Suppressor macrophage treated with lipopolysaccharide for 4 hours (primary cell): ENCODE results near the gene OR1E2.
"Not testable (repeated sequence)": the region's sequence is repeated elsewhere in the genome, so short reads cannot be mapped to it uniquely, and the experiment has no call there.

ENCODE experiments used
- DNase-seq: peaks from one replicate; pipeline ENCODE4 v3.0.0-alpha.2; 2020

The OR1E2 gene, protein sequence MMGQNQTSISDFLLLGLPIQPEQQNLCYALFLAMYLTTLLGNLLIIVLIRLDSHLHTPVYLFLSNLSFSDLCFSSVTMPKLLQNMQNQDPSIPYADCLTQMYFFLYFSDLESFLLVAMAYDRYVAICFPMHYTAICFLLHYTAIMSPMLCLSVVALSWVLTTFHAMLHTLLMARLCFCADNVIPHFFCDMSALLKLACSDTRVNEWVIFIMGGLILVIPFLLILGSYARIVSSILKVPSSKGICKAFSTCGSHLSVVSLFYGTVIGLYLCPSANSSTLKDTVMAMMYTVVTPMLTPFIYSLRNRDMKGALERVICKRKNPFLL

DNA sequence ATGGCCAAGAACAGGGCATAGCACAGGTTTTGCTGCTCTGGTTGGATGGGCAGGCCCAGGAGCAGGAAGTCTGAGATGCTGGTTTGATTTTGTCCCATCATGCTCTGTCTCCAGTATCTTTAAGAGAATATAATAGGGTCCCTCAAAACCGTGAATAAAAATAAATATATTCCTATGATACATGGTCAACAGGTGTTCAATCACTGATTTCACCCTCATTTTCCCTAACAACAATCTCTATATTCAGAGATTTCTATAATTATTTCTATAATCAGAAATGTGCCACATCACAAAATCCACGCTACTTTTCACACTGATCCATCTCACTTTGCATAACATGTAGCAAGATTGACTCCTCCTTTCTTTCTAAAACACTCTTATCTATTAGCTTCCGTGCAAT lies at the start of gene OR1E2:
Gene OR1E2 (minus strand): TSS at position 101 of the 400 bp plus-strand sequence. CDS start 0 bp downstream, at position 101.
- DNase-seq = no peak

DNA sequence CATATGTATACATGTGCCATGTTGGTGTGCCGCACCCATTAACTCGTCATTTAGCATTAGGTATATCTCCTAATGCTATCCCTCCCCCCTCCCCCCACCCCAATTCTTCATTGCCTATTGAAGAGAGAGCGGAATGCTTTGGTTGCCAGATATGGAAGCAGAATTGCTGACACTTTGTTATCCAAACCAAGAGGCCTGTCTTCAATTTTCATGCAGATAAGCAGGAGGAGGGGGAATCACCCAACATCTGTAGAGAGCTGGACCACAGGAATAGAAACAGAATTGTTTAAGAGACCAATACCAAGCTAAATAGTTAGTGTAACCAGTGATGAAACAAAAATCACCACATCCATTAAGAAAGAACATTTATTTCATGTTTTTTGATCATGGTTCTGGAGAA lies 49.2 kb upstream of the OR1E2 start:
- DNase-seq = no peak

DNA sequence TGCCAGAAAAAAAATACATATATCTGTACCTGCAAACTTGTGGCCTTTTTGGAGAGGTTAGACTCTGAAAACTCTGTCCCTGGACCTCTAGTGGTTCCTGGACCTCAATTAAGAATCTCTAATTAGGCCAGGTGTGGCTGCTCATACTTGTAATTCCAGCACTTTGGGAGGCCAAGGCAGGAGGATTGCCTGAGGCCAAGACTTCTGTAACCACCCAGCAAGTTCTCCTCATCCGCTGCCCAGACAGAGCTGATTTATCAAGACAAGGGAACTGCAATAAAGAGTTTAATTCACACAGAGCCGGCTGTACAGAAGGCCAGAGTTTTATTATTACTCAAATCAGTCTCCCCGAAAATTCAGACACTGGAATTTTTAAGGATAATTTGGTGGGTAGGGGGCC lies 46.3 kb upstream of the OR1E2 start:
- DNase-seq = no peak

DNA sequence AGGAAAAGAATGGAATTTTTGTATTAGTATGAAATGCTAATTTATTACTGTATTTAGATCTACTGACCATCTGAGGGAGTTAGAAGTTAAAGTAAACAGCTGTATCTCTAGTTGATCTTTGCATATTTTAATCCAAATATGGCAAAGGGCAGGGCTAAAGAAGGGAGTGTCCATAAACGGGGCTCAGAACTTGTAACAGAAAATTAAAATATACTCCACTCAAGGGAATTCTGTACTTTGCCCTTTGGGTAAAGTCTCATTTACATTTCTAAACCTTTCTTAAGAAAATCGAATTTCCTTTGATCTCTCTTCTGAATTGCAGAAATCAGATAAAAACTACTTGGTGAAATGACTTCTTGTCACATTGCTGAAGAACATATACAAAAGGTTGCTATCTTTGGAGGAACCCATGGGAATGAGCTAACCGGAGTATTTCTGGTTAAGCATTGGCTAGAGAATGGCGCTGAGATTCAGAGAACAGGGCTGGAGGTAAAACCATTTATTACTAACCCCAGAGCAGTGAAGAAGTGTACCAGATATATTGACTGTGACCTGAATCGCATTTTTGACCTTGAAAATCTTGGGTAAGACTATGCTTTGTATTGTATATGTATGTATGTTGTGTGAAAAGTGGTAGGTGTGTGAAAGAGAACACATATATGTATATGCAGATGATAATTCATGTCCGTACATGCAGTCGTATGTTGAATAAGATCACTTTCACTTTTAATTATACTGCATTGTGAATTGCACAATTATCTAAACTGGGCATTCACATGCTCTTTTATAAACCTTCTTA lies 42.4 kb upstream of the OR1E2 start, which contains the start of gene ASPA:
Gene ASPA (plus strand): TSS at position 186 of the 799 bp plus-strand sequence. CDS start 163 bp downstream, at position 349.
- no peak for DNase-seq

DNA sequence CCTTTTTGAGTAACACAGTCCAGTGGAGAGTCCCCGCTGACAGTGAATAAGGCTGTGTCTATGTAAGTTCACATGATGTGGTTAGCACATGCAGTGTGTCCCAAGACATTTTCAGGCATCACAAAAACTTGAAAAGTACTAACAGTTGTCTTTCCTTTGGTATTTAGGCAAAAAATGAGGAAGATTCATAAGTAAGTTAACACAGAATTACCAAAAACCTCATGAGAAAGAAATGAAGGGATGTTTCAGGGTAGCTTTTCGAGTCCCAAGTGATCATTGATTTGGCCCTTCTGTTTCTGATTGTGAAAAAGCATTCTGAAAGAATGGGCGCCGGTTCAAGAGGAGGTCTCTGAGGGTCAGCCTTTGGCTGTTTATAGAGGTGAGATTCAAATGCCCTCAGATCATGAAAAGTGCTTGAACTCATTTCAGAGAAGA lies 41.6 kb upstream of the OR1E2 start:
- DNase-seq = no peak

DNA sequence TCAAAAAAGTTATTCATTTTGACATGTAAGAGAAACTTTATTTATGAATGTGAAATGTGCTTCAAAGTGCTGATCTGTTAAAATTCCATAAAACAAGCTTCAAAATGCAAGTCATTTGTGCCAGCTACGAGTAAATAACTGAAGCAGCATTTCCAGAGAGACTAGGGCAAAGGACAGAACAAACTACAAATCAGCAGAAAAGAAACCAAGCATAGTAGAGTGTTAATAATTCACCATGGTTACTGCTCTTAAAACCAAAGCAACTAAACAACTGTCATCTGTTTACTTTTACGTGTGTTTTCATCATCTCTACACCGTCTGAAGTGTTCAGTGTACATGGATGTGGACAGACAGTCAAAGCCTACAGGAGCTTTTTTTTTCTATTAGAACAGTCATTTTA lies 40.6 kb upstream of the OR1E2 start:
- DNase-seq = no peak

DNA sequence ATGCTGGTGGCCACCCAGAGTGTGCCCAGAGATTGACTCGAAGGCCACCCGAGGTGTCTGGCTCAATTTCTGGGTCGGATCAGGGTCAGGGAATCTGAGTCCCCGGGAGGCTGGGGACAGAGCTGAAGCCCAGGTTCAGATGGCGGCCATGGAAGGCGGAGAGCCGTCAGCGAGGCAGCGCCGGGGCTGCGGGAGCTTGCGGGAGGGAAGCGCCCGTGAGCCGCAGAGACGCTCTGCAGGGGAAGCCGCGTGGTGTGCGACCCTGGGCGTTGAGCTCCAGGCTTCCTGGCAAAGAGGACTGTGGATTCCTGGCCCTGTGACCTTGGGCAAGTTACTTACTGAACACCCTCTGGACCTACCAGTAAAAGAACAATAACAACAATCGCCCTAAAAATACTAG lies 38.5 kb upstream of the OR1E2 start:
- DNase-seq = no peak

DNA sequence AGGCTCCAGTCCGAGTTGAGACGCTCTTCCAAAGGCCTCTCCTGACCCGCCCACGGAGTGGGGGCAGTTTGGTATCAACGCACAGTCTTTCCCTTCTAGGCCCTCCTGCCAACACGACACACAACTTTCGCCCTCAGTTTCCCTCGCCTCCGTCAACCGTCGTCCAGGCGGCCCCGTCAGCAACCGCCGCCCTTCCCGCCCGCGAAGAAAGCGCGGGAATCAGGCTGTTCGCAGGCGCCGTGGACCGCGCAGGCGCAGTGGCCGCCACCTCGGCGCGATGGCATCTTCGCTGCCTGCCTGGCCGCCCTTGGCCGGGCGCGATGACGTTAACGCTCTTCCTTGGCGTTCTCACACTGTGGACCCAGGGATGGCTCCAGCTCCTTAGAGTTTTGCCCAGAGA lies 38.0 kb upstream of the OR1E2 start, which contains the start of gene SPATA22:
Gene SPATA22 (minus strand): TSS at position 221 of the 400 bp plus-strand sequence. CDS start 2,494 bp downstream, outside the sequence.
- DNase-seq = no peak

DNA sequence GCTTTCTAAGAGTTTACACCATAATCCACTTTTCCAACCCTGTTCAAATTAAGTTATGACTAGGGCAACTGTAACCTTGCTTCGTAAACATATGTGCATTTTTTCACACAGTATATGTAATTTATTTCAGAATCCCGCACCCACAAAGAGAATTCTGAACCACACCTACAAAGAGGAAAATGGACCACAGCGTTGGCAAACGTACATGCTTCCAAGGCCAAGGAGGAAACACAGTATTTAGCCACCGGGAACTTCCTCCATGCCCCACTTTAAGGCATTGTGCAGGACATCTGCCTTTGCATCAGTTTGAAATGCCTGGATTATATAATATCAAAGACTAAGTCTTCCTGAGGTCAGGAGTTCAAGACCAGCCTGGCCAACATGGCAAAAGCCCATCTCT lies 35.9 kb upstream of the OR1E2 start:
- no peak for DNase-seq

DNA sequence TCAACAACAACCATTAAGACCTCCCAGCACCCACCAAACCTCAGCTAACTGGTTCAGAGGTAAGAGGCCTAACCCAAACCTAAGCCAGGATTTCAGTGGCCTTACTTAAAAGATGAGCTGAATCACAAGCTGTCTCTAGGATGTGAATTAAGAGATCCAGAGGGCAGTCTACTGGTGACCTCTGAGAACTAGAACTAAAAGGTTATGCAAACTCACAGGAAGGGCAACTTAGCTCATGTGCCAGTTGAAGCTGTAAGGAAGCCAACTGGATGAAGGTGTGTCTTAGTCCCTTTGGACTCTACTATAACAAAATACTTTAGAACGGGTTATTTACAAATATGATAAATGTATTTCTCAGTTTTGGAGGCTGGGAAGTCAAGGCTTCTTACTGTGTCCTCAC lies 32.7 kb upstream of the OR1E2 start:
- not testable (repeated sequence) for DNase-seq

DNA sequence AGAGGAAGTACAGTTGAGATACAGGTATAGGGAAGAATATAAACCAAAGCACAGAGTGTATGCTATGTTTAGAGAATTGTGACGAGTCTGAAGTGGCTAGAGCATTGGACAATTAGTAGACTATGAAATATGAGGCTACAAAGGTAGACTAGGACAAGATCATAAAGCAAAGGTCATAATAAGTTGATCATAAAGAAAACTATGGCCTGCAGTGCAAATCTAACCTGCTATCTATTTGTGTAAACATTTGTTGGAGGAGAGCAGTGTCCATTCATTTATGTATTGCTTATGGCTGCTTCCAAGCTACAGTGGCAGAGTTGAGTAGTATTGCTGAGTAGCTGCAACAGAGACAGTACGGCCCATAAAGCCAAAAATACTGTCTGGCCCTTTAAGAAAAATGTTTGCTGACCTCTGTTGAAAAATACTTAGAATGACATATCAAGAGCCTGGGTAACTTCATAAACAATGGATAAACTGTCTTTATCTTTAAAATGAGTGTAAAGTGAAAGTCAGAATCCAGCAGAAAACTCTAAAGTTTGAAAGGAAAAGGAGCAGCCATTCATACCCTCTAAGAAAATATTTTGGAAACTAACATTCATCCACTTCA lies 14.5 kb upstream of the OR1E2 start:
- no peak for DNase-seq

DNA sequence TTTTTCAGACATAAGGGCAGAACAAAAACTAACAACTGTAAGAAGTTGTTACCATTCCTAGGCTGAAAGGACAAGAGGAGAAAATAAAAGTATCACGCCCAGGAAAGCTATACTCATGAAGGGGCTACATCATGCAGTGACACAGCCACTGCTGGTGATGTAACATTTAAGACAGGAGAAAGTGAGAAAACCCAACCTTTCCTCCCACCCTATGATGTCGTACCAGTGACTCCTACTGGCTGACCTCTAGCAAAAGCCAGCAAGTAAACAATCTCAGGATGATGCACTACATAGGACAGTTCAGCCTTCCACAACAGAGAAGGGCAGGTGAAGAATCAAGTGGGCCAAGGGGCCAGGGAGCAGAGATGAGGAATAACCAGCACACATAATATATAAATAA lies 14.0 kb upstream of the OR1E2 start:
- DNase-seq = peak; percentile 31

DNA sequence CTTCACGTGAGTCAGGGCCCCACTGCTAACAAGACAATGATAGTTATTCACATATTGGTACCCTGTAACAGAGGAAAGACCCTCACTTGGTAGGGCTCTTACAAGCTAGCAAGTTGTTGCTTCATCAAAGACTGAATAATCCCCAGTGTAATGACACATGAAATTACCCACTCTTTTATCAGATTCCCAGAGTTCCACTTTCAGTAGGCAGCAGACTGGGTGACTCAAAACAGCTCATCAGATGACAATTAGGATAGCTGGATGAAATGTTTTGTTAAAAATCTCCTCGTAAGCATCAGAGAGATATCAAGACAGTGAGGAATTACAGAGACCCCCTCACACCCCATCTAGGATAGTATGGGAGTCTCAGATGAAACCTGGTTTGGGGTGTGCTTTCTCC lies 6.8 kb upstream of the OR1E2 start:
- DNase-seq = no peak

DNA sequence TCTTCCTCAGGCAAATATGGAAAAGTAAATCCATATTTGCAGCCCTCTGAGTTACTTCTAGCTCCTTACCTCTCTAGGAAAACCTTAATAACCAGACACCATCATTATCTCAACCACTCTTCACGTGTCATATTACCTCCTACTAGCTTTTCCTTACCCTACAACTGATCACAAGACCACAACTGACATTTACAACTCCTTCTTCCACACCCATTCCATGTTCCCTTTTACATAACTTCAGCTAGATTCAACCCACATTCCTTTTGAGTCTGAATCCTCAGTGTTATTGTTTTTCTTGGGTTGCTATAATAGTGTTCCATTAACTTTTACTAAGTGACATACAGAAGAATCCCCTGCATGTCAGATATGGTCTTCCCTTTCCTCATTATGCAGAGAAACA lies 4.7 kb upstream of the OR1E2 start:
- no peak for DNase-seq

DNA sequence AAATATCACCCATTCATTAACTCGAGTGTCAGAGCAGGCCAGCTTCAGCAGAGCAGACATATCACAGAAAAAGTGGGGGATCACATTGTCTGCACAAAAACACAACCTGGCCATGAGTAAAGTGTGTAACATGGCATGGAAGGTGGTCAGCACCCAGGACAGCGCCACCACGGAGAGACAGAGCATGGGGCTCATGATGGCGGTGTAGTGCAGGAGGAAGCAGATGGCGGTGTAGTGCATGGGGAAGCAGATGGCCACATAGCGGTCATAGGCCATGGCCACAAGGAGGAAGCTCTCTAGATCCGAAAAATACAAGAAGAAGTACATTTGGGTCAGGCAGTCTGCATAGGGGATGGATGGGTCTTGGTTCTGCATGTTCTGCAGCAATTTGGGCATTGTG lies 426 bp downstream of the OR1E2 start:
- peak; percentile 17 for DNase-seq

DNA sequence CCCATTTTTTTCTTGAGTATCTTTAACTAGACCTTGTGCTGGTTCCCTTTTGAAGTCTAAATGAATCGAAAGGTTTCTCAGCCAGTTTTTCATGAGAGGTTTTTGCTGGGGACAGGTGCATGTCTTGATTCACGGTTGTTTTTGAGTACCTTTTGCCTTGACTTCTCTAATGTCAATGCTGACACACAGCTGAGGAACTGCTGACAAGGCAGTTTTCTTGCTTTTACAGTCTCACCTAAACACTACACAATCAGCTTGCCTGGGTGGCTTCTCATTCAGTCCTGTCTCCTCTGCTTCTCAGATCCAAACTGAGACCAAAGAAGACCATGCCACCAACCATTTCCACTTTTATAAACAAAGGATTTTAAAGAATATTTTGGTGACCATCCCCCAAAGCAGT lies 15.4 kb downstream of the OR1E2 start:
- no peak for DNase-seq

DNA sequence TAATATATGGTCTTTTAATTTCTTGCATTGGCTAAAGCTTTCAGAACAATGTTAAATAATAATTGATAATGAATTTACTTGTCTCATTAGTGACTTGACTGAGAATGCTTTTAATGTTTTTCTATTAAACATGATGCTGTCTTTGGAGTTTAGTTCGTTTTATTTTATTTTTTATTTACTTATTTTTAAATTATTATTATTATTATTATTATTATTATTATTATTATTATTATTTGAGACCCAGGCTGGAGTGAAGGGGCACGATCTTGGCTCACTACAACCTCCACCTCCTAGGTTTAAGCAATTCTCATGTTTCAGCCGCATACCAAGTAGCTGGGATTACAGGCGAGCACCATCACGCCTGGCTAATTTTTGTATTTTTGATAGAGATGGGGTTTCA lies 18.0 kb downstream of the OR1E2 start:
- DNase-seq = no peak

DNA sequence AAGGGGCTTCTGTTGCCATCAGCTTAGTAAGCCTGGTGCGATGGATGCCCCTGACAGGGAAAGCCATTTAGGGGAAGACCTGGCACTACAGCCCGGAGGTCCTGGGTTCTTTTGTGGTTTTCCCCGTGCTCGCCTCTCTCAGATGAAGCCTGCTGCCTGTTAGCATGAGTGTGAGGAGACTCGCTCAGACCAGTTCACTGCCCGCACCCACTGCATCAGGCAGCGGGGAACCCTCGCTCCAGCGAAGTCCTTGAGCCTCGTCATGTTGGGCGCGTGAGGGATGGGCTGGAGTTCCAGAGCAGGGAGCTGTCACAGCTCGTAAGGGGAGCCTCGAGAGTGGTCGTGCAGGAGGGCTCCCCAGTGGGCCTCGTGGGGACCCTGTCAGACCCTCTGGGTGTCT lies 21.4 kb downstream of the OR1E2 start:
- DNase-seq = not testable (repeated sequence)

DNA sequence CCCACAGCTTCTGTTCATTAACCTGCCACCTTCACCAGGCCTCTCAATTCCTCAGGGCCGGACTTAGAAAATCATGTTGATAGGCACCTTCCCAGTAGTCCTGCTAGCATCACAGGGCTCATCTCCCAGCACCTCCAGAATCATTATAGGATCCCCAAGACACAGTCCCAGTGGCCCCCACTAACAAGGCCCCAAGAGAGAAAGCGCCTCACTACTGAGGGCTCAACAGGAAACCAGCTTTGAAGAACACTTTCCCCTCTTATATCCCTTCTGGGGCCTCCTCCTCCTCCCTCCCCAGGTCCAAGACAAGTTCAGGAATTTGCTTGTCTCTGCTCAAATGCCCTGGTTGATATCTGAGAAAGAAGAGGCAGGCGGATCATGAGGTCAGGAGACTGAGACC lies 22.6 kb downstream of the OR1E2 start, which contains the start of gene OR3A3:
Gene OR3A3 (plus strand): TSS at position 301 of the 400 bp plus-strand sequence.
- no peak for DNase-seq

DNA sequence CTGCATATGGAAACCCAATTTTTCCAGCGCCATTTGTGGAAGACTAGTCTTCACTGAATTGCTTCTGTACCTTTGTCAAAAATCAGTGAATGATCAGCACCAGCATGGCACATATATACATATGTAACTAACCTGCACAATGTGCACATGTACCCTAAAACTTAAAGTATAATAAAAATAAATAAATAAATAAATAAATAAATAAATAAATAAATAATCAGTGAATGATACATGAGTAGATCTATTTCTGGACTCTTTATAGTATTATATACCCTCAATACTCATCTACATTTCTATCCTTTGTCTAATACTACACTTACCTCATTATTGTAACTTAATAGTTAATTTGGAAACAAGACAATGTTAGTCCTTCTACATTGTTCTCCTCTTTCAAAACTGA lies 29.8 kb downstream of the OR1E2 start:
- not testable (repeated sequence) for DNase-seq

DNA sequence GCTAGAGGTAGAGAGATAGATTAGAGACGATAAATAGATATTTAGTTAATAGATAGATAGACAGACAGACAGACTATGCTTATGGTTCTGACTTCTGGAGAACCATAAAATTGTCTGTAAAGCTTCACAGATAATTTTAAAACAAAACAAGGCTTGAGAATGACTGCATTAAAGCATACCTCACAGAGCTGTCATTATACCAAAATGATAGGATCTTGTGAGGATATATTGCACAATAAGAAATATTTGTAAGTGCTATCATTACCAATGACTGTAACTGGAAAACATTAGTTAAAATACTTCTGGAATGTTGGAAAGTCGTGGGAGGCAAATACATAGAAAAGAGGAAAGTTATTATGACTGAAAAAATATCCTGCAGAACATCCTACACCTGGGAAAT lies 31.9 kb downstream of the OR1E2 start:
- no peak for DNase-seq

DNA sequence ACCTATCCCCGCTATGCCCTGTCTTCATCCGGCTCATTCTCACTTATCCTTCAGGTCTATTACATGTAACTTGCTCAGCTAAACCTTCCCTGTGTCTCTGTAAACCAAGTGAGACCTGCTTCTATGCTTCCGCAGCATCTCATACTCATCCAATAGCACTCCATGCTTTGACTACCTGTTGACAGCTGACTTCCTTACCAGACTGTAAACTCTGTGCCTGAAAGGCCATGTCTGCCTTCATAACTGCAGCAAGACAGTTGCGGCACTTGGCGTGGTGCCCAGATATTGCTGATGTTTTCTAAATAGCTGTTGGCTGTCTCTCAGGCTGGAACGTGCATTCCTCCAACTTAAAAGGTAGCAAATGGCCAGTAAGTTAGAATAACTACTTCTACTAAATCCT lies 33.6 kb downstream of the OR1E2 start:
- DNase-seq = no peak

DNA sequence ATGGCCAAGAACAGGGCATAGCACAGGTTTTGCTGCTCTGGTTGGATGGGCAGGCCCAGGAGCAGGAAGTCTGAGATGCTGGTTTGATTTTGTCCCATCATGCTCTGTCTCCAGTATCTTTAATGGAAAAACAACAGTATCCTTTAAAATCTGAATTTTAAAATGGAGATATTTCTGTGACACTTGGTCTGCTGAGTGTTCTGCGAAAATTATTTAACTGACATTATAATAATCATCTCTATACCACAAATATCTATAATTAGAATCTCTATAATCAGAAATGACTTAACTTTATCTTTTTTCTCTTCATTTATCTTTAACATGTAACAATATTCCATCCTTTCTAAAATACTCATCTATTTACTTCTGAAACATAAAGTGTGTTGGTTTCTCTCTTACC lies 35.3 kb downstream of the OR1E2 start, which contains the start of gene OR1E1:
Gene OR1E1 (minus strand): TSS at position 101 of the 400 bp plus-strand sequence. CDS start 0 bp downstream, at position 101.
- DNase-seq = no peak
